OCI-LY1 (cell line): ENCODE results near the gene LRRC8B.

Experiments used
- H2AFZ ChIP-seq: fragments of 200-600 bp; sonication (generic), shearing (Covaris generic); 2 replicates; pipeline ENCODE4 v1.6.0; 2014; ENCODE audit warnings: antibody characterized with exemption, mild to moderate bottlenecking, low read length
- H3F3A ChIP-seq: fragments of 200-600 bp; sonication (generic), shearing (Covaris generic); 2 replicates; pipeline ENCODE4 v1.6.0; 2014; ENCODE audit warnings: mild to moderate bottlenecking, antibody characterized with exemption, low read length, moderate library complexity; ENCODE audit not compliant: insufficient read depth
- H3K27ac ChIP-seq: fragments of 200-600 bp; sonication (generic); 2 replicates; pipeline ENCODE4 v1.5.1; 2014; ENCODE audit warnings: low read length, mixed run types, mild to moderate bottlenecking, low read depth; ENCODE audit not compliant: poor library complexity, severe bottlenecking
- H3K27me3 ChIP-seq: fragments of 200-600 bp; sonication (generic); 2 replicates; pipeline ENCODE4 v1.6.0; 2014; ENCODE audit warnings: antibody characterized with exemption, mild to moderate bottlenecking, low read length, moderate library complexity; ENCODE audit not compliant: insufficient read depth
- H3K36me3 ChIP-seq: fragments of 200-600 bp; sonication (generic); 2 replicates; pipeline ENCODE4 v1.6.1; 2014; ENCODE audit warnings: mild to moderate bottlenecking, antibody characterized with exemption, low read length, moderate library complexity, mixed read lengths; ENCODE audit not compliant: insufficient read depth
- H3K4me1 ChIP-seq: fragments of 200-600 bp; sonication (generic); 2 replicates; pipeline ENCODE4 v1.5.1; 2014; ENCODE audit warnings: mild to moderate bottlenecking, low read length, moderate library complexity; ENCODE audit not compliant: insufficient read depth, severe bottlenecking
- H3K4me2 ChIP-seq: fragments of 200-600 bp; sonication (generic), shearing (Covaris generic); 2 replicates; pipeline ENCODE4 v1.6.1; 2014; ENCODE audit warnings: low read length
- H3K4me3 ChIP-seq: fragments of 200-600 bp; sonication (generic); 2 replicates; pipeline ENCODE4 v1.5.1; 2014; ENCODE audit warnings: low read length, low read depth, mild to moderate bottlenecking, mixed read lengths; ENCODE audit not compliant: poor library complexity, severe bottlenecking
- H3K79me2 ChIP-seq: fragments of 200-600 bp; shearing (Covaris generic); 2 replicates; pipeline ENCODE4 v1.6.1; 2016; ENCODE audit warnings: mixed run types, low read length, mixed read lengths; ENCODE audit not compliant: insufficient read depth
- H3K9ac ChIP-seq: fragments of 200-600 bp; sonication (generic), shearing (Covaris generic); 2 replicates; pipeline ENCODE4 v1.6.1; 2014; ENCODE audit warnings: mild to moderate bottlenecking, low read length, mixed read lengths
- H3K9me2 ChIP-seq: fragments of 200-600 bp; sonication (generic), shearing (Covaris generic); 2 replicates; pipeline ENCODE4 v1.6.1; 2014; ENCODE audit warnings: low read depth, mild to moderate bottlenecking, low read length, mixed read lengths
- H3K9me3 ChIP-seq: fragments of 200-600 bp; shearing (Covaris generic); 2 replicates; pipeline ENCODE4 v1.6.1; 2014; ENCODE audit warnings: low read length, mixed read lengths
- H4K20me1 ChIP-seq: fragments of 200-600 bp; sonication (generic), shearing (Covaris generic); 2 replicates; pipeline ENCODE4 v1.6.0; 2016; ENCODE audit warnings: mild to moderate bottlenecking, low read length; ENCODE audit not compliant: insufficient read depth
- CTCF ChIP-seq: fragments of 200-600 bp; sonication (generic), shearing (Covaris generic); IDR thresholded peaks from 2 replicates; pipeline ENCODE4 v1.5.1; 2017; ENCODE audit warnings: mild to moderate bottlenecking, antibody characterized with exemption, low read length, moderate library complexity, mixed read lengths
- EZH2 ChIP-seq: fragments of 200-600 bp; sonication (generic), shearing (Covaris generic); IDR thresholded peaks from 2 replicates; pipeline ENCODE4 v1.8.0; 2017; ENCODE audit warnings: borderline replicate concordance, mixed run types, mild to moderate bottlenecking, antibody characterized with exemption, low read length, moderate library complexity, mixed read lengths

The LRRC8B gene

GRCh38 chr1:89546934-89547562 is 22.4 kb downstream of the LRRC8B start:
- Histone ChIP-seq H3K27me3 (no peaks in the 10 kb centered on the region), H3K4me2 (no peak overlapping the region), H3K9me3 (no peaks in the 10 kb centered on the region), H3K36me3 (no peaks in the 10 kb centered on the region), H3K9me2 (no peaks in the 10 kb centered on the region), H3K79me2 (peaks cover 52% of the 10 kb centered on the region), H3K4me1 (peaks cover 16% of the 10 kb centered on the region), H3F3A (no peaks in the 10 kb centered on the region), H4K20me1 (no peaks in the 10 kb centered on the region), H2AFZ (no peak overlapping the region), H3K27ac (no peak overlapping the region), H3K9ac (no peak overlapping the region), H3K4me3 (no peak overlapping the region)
- no peak for TF ChIP-seq EZH2
- no peak for TF ChIP-seq CTCF

- no peak overlapping the region for H3K9ac ChIP-seq
- H3K9me3 ChIP-seq, result no peaks in the 10 kb centered on the region
- no peak overlapping the region for H3K4me2 ChIP-seq
- no peak overlapping the region for H2AFZ ChIP-seq
- H3F3A ChIP-seq, result no peaks in the 10 kb centered on the region
- TF ChIP-seq CTCF (no peak), EZH2 (no peak)
- peaks cover 22% of the 10 kb centered on the region for H3K4me1 ChIP-seq
- H3K27ac ChIP-seq, result no peak overlapping the region
- no peak overlapping the region for H3K4me3 ChIP-seq
- peaks cover 51% of the 10 kb centered on the region for H3K79me2 ChIP-seq
- H3K27me3 ChIP-seq, result no peaks in the 10 kb centered on the region
- no peaks in the 10 kb centered on the region for H3K9me2 ChIP-seq
- H4K20me1 ChIP-seq, result no peaks in the 10 kb centered on the region
- no peaks in the 10 kb centered on the region for H3K36me3 ChIP-seq
Measured at GRCh38 chr1:89547563-89548116, 23.0 kb downstream of the LRRC8B start.

GRCh38 chr1:89548122-89548857 is 23.7 kb downstream of the LRRC8B start:
- no peak overlapping the region for H3K4me2 ChIP-seq
- H3K9me3 ChIP-seq, result no peaks in the 10 kb centered on the region
- no peak overlapping the region for H3K27ac ChIP-seq
- H3K9me2 ChIP-seq, result no peaks in the 10 kb centered on the region
- H3K4me3 ChIP-seq, result no peak overlapping the region
- H3K9ac ChIP-seq, result no peak overlapping the region
- no peak overlapping the region for H2AFZ ChIP-seq
- TF ChIP-seq CTCF, result no peak
- TF ChIP-seq EZH2, result no peak
- no peaks in the 10 kb centered on the region for H3K27me3 ChIP-seq
- H4K20me1 ChIP-seq, result no peaks in the 10 kb centered on the region
- H3F3A ChIP-seq, result no peaks in the 10 kb centered on the region
- no peaks in the 10 kb centered on the region for H3K36me3 ChIP-seq
- H3K79me2 ChIP-seq, result peaks cover 50% of the 10 kb centered on the region
- peaks cover 29% of the 10 kb centered on the region for H3K4me1 ChIP-seq
